ENCODE measurements around the gene RABEP2. TPM values are rescaled to one million over a fixed set of nuclear protein-coding genes. Genes with fewer than 3 reads are reported as not detected.

The RABEP2 gene
- polyA plus RNA-seq, 6 donors from 2014 or later, result 6.9 to 40.4 (median 21.2) TPM

DNA sequence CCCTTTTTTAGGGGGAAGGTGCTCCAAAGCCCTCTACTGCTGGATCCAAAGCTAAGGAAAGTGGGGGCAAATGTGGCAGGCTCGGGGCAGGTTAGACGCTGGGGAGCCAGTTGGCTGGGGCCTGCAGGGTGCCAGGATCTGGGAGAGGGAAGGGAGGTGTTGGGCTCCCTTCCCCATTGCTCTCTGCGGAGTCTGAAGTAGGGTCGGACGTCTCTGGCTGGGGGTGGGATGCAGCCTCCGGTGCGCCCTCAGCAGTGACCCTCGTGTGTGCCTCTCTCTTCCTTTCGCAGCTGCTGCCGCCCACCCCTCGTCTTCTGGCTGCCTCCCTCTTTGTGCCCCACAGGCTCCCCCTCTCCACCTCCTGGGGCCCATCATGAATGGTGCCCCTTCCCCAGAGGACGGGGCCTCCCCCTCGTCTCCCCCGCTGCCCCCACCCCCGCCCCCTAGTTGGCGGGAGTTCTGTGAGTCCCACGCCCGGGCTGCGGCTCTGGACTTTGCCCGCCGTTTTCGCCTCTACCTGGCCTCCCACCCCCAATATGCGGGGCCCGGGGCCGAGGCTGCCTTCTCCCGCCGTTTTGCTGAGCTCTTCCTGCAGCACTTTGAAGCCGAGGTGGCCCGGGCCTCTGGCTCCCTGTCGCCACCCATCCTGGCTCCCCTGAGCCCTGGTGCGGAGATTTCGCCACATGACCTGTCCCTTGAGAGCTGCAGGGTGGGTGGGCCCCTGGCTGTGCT, 59.1 kb downstream of the RABEP2 start:
- Mint-ChIP-seq H3K36me3 (peaks cover 6 to 7% of the 10 kb centered on the region in 2 donors), H3K27me3 (no peaks in the 10 kb centered on the region), H3K4me3 (peak overlapping the region in 6 of 8 donors; percentile 5 to 81 (median 50)), H3K27ac (no peak overlapping the region), H3K4me1 (peaks cover 33 to 50% (median 35%) of the 10 kb centered on the region in 3 donors), H3K9me3 (no peaks in the 10 kb centered on the region)
- no peak for ATAC-seq (ENCODE audit: low read depth in 2 of 2)
- DNase-seq, result no peak

DNA sequence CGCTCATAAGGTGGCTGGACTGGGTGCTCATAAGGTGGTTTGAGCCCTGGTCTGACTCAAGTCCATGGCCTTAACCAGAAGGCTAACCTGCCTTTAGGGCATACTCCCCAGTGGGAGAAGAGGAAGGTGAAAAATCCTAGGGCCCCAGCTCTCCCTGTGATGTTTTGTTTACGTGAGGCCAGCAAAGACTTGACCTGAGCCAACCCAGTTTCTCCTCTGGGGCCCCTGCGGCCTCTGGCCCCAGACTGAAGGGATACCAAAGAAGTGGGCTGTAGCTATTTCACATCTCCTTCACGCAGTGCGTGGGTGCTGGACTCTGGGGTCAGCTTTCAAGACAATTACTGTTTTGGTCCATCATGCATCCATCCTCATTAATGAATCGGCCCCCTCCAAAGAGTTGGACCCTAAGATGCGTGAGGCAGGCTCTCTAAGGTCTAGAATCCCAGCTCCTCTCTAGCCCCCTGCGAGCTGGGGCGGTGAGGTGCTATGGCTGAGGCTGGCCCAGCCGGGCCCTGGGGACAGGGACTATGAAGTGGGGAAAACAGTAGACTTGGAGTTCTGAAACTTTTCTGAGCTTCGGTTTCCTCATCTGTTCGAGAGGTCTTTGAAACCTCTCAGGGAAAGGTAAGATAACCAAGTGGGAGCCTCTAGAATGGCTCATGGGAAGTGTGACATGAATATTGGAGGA, 59.9 kb downstream of the RABEP2 start:
- ATAC-seq (ENCODE audit: low read depth in 2 of 2), result no peak
- Mint-ChIP-seq H3K36me3 (peaks cover 3 to 6% of the 10 kb centered on the region in 2 donors), H3K9me3 (no peaks in the 10 kb centered on the region), H3K27ac (peak overlapping the region in 2 of 6 donors; percentile 92 to 95), H3K4me3 (peak overlapping the region in 7 of 8 donors; percentile 33 to 100 (median 95)), H3K27me3 (no peaks in the 10 kb centered on the region), H3K4me1 (peaks cover 35 to 47% (median 37%) of the 10 kb centered on the region in 3 donors)
- no peak for DNase-seq

DNA sequence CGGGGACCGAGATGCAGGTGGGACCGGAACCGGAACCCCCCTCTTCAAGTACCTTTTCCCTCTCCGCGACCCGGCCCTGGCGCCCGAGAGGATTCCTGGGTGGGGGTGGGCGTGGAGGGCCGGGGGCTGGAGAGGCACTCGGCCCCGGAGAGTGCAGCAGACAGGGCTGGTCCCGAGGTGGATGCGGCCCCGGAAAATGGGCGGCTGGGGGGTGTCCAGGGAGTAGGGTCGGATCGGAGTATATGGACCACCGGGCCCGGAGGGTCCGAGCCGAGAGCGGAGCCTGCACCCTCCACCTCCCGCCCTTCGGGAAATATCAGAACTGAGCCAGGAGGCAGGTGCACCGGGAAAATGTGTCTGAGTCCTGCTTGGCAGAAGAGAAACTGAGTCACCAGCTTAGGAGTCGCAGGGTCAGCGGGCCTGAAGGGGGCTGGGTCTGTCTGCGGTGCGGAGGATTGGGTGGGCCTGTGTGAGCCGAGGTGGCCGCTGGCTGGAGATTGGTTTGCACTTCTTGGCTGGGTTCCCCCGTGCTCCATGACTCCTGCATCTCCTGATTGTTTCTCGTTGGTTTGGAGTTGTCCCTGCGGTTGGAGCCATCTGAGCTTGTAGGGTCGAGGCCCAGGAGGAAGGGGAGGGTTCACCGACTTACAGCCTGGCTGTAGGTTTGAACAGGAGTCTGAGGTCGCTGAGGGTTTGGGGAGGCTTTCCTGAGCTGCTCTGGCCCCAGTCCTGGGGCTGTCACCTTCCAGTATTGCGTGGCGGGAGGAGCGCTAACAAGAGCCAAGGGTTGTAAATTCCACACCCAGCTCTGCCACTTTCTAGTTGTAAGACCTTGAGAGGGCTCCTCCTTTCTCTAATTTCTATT, 60.9 kb downstream of the RABEP2 start:
- no peaks in the 10 kb centered on the region for H3K27me3 Mint-ChIP-seq
- peak overlapping the region; percentile 88 to 99 (median 95) for H3K27ac Mint-ChIP-seq
- H3K9me3 Mint-ChIP-seq, result no peaks in the 10 kb centered on the region
- ATAC-seq (ENCODE audit: low read depth in 2 of 2) (no peak), DNase-seq (no peak)
- H3K36me3 Mint-ChIP-seq, result no peaks in the 10 kb centered on the region
- H3K4me3 Mint-ChIP-seq, result peak overlapping the region; percentile 88 to 100 (median 98)
- peaks cover 34 to 45% (median 38%) of the 10 kb centered on the region in 3 donors for H3K4me1 Mint-ChIP-seq

GRCh38 chr16:28859326-28859725, 65.7 kb downstream of the RABEP2 start:
- Mint-ChIP-seq H3K4me3 (peak overlapping the region in 1 of 8 donors; percentile 52), H3K27ac (peak overlapping the region in 1 of 6 donors; percentile 88), H3K4me1 (peaks cover 12 to 17% (median 14%) of the 10 kb centered on the region in 3 donors), H3K36me3 (no peaks in the 10 kb centered on the region), H3K27me3 (no peaks in the 10 kb centered on the region), H3K9me3 (no peaks in the 10 kb centered on the region)
- no peak for DNase-seq
- ATAC-seq (ENCODE audit: low read depth in 2 of 2), result no peak

- no peak for ATAC-seq (ENCODE audit: low read depth in 2 of 2)
These were observed 66.6 kb downstream of the RABEP2 start for GRCh38 chr16:28858421-28858820.

More at GRCh38 chr16:28858421-28858820, 66.6 kb downstream of the RABEP2 start:
- no peak overlapping the region for H3K4me3 Mint-ChIP-seq
- H3K27ac Mint-ChIP-seq, result peak overlapping the region in 1 of 6 donors; percentile 34
- H3K4me1 Mint-ChIP-seq, result peaks cover 5 to 13% (median 7%) of the 10 kb centered on the region in 3 donors
- H3K36me3 Mint-ChIP-seq, result no peaks in the 10 kb centered on the region
- no peaks in the 10 kb centered on the region for H3K9me3 Mint-ChIP-seq
- no peaks in the 10 kb centered on the region for H3K27me3 Mint-ChIP-seq
- no peak for DNase-seq

Other genes starting within 250 kb of the RABEP2 start
- 100 to 1,000 TPM; 140 to 243 (median 203) TPM for gene EIF3C, start 213.8 kb downstream of the RABEP2 start, polyA plus RNA-seq (ENCODE audit: low read depth in 6 of 6)
- 1 to 10 TPM in 1 of 6 donors, under 1 TPM in 4, not detected in 1; 0.29 to 1.1 (median 0.64) TPM for gene NPIPB9, start 173.5 kb downstream of the RABEP2 start, polyA plus RNA-seq (ENCODE audit: low read depth in 6 of 6)
- 10 to 100 TPM in 5 of 6 donors, 1 to 10 TPM in 1; 3.6 to 38.2 (median 20.0) TPM for gene ATXN2L, start 102.2 kb downstream of the RABEP2 start, polyA plus RNA-seq (ENCODE audit: low read depth in 6 of 6)
- gene TUFM, start 78.9 kb downstream of the RABEP2 start, polyA plus RNA-seq (ENCODE audit: low read depth in 6 of 6), result 100 to 1,000 TPM; 123 to 231 (median 129) TPM
- 1 to 10 TPM in 5 of 6 donors, under 1 TPM in 1; 1.00 to 4.7 (median 2.7) TPM for gene SH2B1, start 61.4 kb downstream of the RABEP2 start, polyA plus RNA-seq (ENCODE audit: low read depth in 6 of 6)
- not detected for gene ATP2A1, start 46.8 kb downstream of the RABEP2 start, polyA plus RNA-seq (ENCODE audit: low read depth in 6 of 6)
- 100 to 1,000 TPM; 280 to 597 (median 354) TPM for gene CD19, start 6.7 kb upstream of the RABEP2 start, polyA plus RNA-seq (ENCODE audit: low read depth in 6 of 6)
- 10 to 100 TPM; 17.8 to 32.2 (median 24.2) TPM for gene NFATC2IP, start 25.7 kb upstream of the RABEP2 start, polyA plus RNA-seq (ENCODE audit: low read depth in 6 of 6)
- gene SPNS1, start 49.5 kb upstream of the RABEP2 start, polyA plus RNA-seq (ENCODE audit: low read depth in 6 of 6), result 10 to 100 TPM; 11.4 to 29.9 (median 19.0) TPM
- gene LAT, start 59.8 kb upstream of the RABEP2 start, polyA plus RNA-seq (ENCODE audit: low read depth in 6 of 6), result 1 to 10 TPM in 4 of 6 donors, under 1 TPM in 2; 0.29 to 3.7 (median 1.6) TPM

Measured in naive B cell (primary cell).